Measurements from ENCODE around the gene SERAC1.

DNA sequence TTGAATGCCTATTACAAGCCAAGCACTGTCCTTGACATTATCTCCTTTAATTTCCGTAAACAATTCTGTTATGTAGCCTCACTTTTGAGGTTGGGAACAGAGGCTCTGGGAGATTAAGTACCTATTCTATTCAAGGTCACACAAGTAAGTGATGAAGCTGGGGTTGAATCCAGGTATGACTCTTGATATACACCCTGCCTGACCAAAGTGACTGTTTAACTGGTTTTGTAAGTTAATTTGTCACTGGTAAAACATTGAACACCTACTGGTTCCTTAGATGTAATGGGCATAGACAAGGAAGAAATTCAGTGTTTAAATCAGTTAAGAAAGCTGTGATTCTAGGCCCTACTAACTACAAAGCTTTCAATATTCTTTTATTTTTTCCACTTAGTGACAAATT lies 23.0 kb upstream of the SERAC1 start:
- TF ChIP-seq, protein P1, sequence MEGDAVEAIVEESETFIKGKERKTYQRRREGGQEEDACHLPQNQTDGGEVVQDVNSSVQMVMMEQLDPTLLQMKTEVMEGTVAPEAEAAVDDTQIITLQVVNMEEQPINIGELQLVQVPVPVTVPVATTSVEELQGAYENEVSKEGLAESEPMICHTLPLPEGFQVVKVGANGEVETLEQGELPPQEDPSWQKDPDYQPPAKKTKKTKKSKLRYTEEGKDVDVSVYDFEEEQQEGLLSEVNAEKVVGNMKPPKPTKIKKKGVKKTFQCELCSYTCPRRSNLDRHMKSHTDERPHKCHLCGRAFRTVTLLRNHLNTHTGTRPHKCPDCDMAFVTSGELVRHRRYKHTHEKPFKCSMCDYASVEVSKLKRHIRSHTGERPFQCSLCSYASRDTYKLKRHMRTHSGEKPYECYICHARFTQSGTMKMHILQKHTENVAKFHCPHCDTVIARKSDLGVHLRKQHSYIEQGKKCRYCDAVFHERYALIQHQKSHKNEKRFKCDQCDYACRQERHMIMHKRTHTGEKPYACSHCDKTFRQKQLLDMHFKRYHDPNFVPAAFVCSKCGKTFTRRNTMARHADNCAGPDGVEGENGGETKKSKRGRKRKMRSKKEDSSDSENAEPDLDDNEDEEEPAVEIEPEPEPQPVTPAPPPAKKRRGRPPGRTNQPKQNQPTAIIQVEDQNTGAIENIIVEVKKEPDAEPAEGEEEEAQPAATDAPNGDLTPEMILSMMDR (IDR thresholded peaks at IDR 0.05): no peak
- TF ChIP-seq POLR2AphosphoS5 (IDR thresholded peaks at IDR 0.05) (no peak), POLR2A (IDR thresholded peaks at IDR 0.05; ENCODE audit: low read depth) (no peak), EP300 (IDR thresholded peaks at IDR 0.05) (no peak)

All from esophagus muscularis mucosa (tissue), 4 donors.